ENCODE results near the gene SRRT. TPM values are rescaled to one million over a fixed set of nuclear protein-coding genes. Genes with fewer than 3 reads are reported as not detected.
A peak's percentile ranks its signal among the peaks of the same experiment; 100 is the strongest.

Gene SRRT
- total and polyA plus RNA-seq, 2 donors (not counting 1 experiment from before 2014, with no cell fraction given) = 198 to 209 TPM

DNA sequence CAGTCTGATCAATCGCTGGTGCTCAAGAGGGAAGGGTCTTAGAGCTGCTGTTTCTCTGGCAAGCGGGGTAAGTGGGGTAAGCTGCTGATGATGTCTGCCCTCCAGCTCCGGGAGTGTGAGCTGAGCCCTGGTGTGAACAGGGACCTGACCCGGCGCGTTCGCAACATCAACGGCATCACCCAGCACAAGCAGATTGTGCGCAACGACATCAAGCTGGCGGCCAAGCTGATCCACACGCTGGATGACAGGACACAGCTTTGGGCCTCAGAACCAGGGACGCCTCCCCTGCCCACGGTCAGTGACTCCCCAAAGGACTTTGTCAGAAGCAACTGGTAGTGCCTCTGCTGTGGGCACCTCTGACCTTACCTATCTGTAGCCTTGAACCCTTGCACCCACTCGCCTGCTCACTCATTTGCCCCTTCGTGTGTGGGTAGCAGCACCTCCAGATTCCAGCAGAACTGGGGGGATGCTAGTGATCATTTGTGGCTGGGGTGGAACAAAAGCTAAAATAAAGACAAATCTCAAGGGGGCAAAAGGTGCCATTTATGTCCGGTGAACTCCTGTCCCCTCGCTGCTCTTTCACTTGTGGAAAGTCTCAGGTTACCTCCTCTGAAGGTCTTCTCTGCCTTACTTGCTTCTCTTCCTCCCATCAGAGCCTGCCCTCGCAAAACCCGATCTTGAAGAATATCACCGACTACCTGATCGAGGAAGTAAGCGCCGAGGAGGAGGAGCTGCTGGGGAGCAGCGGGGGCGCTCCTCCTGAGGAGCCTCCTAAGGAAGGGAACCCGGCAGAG, 11.4 kb downstream of the SRRT start:
- H3K9me3 ChIP-seq (ENCODE audit: control extremely low read depth in 1 of 3, control insufficient read depth in 2 of 3, insufficient read depth in 1 of 3, low read length in 2 of 3) = peaks cover 0 to 16% (median 0%) of the 10 kb centered on the region in 3 donors
- ChIA-PET CTCF (interaction anchor here (3.4 to 3.8 kb wide), 2 partner anchors 11 to 35 kb away, joined by 16 to 17 read pairs; partner anchors contain the start of genes SLC12A9 and SRRT), POLR2A (interaction anchor here (5.6 kb wide), 1 partner anchor 11 kb away, joined by 84 read pairs; the partner anchor contains the start of gene SRRT)
- H3K9ac ChIP-seq (ENCODE audit: low read length) = no peak overlapping the region
- Mint-ChIP-seq H3K4me3 (peak overlapping the region; percentile 50), H3K27ac (peak overlapping the region; percentile 78), H3K4me1 (peaks cover 50% of the 10 kb centered on the region), H3K27me3 (peaks cover 5% of the 10 kb centered on the region), H3K9me3 (ENCODE audit: insufficient read depth) (no peaks in the 10 kb centered on the region)
- peaks cover 0 to 10% (median 3%) of the 10 kb centered on the region in 4 experiments for H3K27me3 ChIP-seq (replicated peaks in 1 of 4; ENCODE audit: control extremely low read depth in 1 of 4, control insufficient read depth in 3 of 4, insufficient read depth in 4 of 4, low read length in 3 of 4)
- H3K79me2 ChIP-seq (ENCODE audit: control insufficient read depth, insufficient read depth, low read length) = peaks cover 25% of the 10 kb centered on the region
- H3K4me3 ChIP-seq (ENCODE audit: control extremely low read depth in 1 of 5, extremely low read depth in 1 of 5, insufficient read depth in 1 of 5, low read depth in 2 of 5, low read length in 4 of 5) = no peak overlapping the region
- no peak for DNase-seq
- intact Hi-C loops (cut with micrococcal nuclease) = loop anchor here (2.0 kb wide), 1 partner anchor 358 kb away; the partner anchor contains the start of gene FIS1
- H4K20me1 ChIP-seq (ENCODE audit: control insufficient read depth, insufficient read depth, low read length, poor library complexity, severe bottlenecking) = peaks cover 42% of the 10 kb centered on the region
- 95% methylated on average over 24 of the region's 27 CpGs for WGBS (ENCODE audit: insufficient coverage)
- no peak overlapping the region for H3K27ac ChIP-seq (ENCODE audit: low read length in 2 of 2)
- no peak overlapping the region for H2AFZ ChIP-seq (ENCODE audit: insufficient read depth, low read depth, low read length, poor library complexity, severe bottlenecking)
- peaks cover 0 to 67% of the 10 kb centered on the region in 2 experiments for H3K36me3 ChIP-seq (replicated peaks in 1 of 2; ENCODE audit: control extremely low read depth in 1 of 2, control insufficient read depth in 1 of 2, extremely low read depth in 1 of 2, insufficient read depth in 2 of 2, low read length in 1 of 2)
- no peak for ATAC-seq (ENCODE audit: low read depth)
- peak overlapping the region; percentile 99 for H3K4me2 ChIP-seq (replicated peaks; ENCODE audit: low read depth, low read length, poor library complexity, severe bottlenecking)
- H3K4me1 ChIP-seq (ENCODE audit: control insufficient read depth in 2 of 2, insufficient read depth in 2 of 2, low read length in 2 of 2) = peaks cover 38 to 48% of the 10 kb centered on the region in 2 donors
- no peak for TF ChIP-seq EZH2 (IDR thresholded peaks at IDR 0.05; ENCODE audit: borderline replicate concordance, insufficient read depth, low read depth, low read length, poor library complexity, severe bottlenecking)
- TF ChIP-seq, protein P1, sequence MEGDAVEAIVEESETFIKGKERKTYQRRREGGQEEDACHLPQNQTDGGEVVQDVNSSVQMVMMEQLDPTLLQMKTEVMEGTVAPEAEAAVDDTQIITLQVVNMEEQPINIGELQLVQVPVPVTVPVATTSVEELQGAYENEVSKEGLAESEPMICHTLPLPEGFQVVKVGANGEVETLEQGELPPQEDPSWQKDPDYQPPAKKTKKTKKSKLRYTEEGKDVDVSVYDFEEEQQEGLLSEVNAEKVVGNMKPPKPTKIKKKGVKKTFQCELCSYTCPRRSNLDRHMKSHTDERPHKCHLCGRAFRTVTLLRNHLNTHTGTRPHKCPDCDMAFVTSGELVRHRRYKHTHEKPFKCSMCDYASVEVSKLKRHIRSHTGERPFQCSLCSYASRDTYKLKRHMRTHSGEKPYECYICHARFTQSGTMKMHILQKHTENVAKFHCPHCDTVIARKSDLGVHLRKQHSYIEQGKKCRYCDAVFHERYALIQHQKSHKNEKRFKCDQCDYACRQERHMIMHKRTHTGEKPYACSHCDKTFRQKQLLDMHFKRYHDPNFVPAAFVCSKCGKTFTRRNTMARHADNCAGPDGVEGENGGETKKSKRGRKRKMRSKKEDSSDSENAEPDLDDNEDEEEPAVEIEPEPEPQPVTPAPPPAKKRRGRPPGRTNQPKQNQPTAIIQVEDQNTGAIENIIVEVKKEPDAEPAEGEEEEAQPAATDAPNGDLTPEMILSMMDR (IDR thresholded peaks at IDR 0.05) = no peak
